Right lobe of liver (tissue), 4 donors: ENCODE measurements around the gene NRXN2.

ENCODE experiments used
- POLR2A ChIP-seq: fragments of 450-650 bp; IDR thresholded peaks from one replicate; pipeline ENCODE4 v1.6.1; 2017; ENCODE audit warnings: antibody characterized with exemption, mild to moderate bottlenecking
- TF ChIP-seq, protein P1 (sequence below), 4 donors: fragments of 200-600 bp in 3 of 4; fragments of 450-650 bp in 1 of 4; IDR thresholded peaks; one replicate each; pipeline versions ENCODE4 v1.5.1 to v1.8.0; 2016 to 2022; ENCODE audit warnings: antibody characterized with exemption in 4 of 4, mild to moderate bottlenecking in 2 of 4
- donor health status: DM: no; HTN: no; CAD: no.
- donor health status: DM: no; HTN: no; CAD: no.
- donor health status: DM: no; HTN: yes; CAD: no.

DNA sequence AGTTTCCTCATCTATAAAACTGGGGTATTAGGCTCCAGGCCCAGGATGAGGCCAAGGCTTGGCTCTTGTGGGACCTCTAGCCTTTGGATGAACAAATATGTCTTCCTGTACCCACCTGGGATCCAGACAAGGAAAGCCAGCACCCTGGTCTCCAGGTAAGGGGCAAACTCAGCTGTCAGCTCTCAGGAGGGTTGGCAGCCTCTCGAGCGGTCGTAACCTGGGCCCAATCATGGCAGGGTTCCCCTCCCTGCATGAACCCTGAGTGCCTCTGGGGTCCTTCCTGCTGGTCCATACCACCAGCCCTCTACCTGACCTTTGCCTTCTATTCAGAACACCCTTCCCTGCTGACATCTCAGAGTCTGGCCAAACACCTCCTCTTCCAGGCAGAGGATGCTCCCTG, 112.4 kb downstream of the NRXN2 start:
- TF ChIP-seq, protein P1, sequence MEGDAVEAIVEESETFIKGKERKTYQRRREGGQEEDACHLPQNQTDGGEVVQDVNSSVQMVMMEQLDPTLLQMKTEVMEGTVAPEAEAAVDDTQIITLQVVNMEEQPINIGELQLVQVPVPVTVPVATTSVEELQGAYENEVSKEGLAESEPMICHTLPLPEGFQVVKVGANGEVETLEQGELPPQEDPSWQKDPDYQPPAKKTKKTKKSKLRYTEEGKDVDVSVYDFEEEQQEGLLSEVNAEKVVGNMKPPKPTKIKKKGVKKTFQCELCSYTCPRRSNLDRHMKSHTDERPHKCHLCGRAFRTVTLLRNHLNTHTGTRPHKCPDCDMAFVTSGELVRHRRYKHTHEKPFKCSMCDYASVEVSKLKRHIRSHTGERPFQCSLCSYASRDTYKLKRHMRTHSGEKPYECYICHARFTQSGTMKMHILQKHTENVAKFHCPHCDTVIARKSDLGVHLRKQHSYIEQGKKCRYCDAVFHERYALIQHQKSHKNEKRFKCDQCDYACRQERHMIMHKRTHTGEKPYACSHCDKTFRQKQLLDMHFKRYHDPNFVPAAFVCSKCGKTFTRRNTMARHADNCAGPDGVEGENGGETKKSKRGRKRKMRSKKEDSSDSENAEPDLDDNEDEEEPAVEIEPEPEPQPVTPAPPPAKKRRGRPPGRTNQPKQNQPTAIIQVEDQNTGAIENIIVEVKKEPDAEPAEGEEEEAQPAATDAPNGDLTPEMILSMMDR (IDR thresholded peaks at IDR 0.05) = no peak
- no peak for TF ChIP-seq POLR2A
